Nephron (organoid): Measurements from ENCODE around the gene LUZP1.

Experiments
- H3K27ac Mint-ChIP-seq, 3 experiments: 2 replicates each; pipeline ENCODE4 v1.8.0; 2020; ENCODE audit warnings: mixed read lengths in 3 of 3, mild to moderate bottlenecking in 2 of 3, moderate library complexity in 1 of 3
- H3K27me3 Mint-ChIP-seq: 2 replicates; pipeline ENCODE4 v1.8.0; 2021; ENCODE audit warnings: low read depth, mild to moderate bottlenecking, moderate library complexity, mixed read lengths
- H3K36me3 Mint-ChIP-seq: 2 replicates; pipeline ENCODE4 v1.8.0; 2020; ENCODE audit warnings: low read depth, mixed read lengths
- H3K4me1 Mint-ChIP-seq: 2 replicates; pipeline ENCODE4 v1.8.0; 2020; ENCODE audit warnings: mixed read lengths
- H3K4me3 Mint-ChIP-seq, 3 experiments: 2 replicates each; pipeline ENCODE4 v1.8.0; 2020; ENCODE audit warnings: mild to moderate bottlenecking in 3 of 3, mixed read lengths in 3 of 3, moderate library complexity in 2 of 3
- H3K9me3 Mint-ChIP-seq: 2 replicates; pipeline ENCODE4 v1.8.0; 2020; ENCODE audit warnings: mixed read lengths
- CTCF ChIP-seq, 3 experiments: fragments of 200-600 bp; sonication (generic); IDR thresholded peaks; one replicate each; pipeline ENCODE4 v1.5.0; 2021; ENCODE audit warnings: antibody characterized with exemption in 3 of 3; ENCODE audit not compliant: unreplicated experiment in 3 of 3

The LUZP1 gene

GRCh38 chr1:23079025-23079424 lies 89.6 kb downstream of the LUZP1 start:
- no peaks in the 10 kb centered on the region for H3K4me1 Mint-ChIP-seq
- no peaks in the 10 kb centered on the region for H3K9me3 Mint-ChIP-seq
- H3K36me3 Mint-ChIP-seq, result peaks cover 84% of the 10 kb centered on the region
- no peak overlapping the region for H3K27ac Mint-ChIP-seq
- H3K27me3 Mint-ChIP-seq, result no peaks in the 10 kb centered on the region
- no peak for TF ChIP-seq CTCF (IDR thresholded peaks at IDR 0.05; ENCODE audit: unreplicated experiment in 3 of 3)
- H3K4me3 Mint-ChIP-seq, result no peak overlapping the region

DNA sequence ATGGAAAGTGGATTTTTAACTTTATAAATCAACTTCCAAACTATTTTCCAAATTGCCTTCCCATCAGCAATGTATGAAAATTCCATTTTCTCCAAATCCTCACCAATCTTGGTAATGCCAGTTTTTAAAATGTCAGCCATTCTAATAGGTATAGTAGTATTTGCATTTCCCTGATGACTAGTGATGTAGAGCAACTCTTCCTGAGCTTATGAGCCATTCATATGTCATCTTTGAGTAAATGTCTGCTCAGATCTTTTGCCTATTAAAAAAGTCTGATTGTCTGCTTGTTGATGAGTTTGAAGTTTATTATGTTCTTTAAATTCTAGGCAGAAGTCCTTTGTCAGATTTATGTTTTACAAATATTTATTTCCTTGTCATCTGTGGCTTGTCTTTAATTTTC lies 94.6 kb downstream of the LUZP1 start:
- no peak for TF ChIP-seq CTCF (IDR thresholded peaks at IDR 0.05; ENCODE audit: unreplicated experiment in 3 of 3)
- Mint-ChIP-seq H3K36me3 (peaks cover 79% of the 10 kb centered on the region), H3K9me3 (no peaks in the 10 kb centered on the region), H3K4me3 (no peak overlapping the region), H3K4me1 (no peaks in the 10 kb centered on the region), H3K27me3 (peaks cover 3% of the 10 kb centered on the region), H3K27ac (no peak overlapping the region)

DNA sequence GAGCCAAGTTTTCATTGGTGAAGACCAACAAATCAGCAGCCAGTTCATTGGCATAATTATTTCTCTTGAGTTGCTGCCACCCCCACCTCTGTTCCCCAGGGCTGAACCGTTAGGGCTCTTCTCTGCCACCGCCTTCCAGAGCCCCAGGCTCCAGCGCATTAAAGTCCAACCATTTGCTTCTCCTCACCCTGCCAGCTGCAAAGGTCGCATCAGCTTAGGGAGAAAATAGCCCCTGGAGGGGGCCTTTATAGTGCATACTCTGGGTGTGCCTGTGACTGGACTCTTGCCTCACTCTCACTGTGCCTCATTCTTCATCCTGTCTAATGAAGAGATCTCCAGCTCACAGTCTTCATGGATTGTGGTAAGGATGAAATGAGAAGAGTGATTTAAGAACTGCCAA lies 99.0 kb downstream of the LUZP1 start:
- no peaks in the 10 kb centered on the region for H3K4me1 Mint-ChIP-seq
- TF ChIP-seq CTCF (IDR thresholded peaks at IDR 0.05; ENCODE audit: unreplicated experiment in 3 of 3), result no peak
- H3K27me3 Mint-ChIP-seq, result peaks cover 3% of the 10 kb centered on the region
- H3K9me3 Mint-ChIP-seq, result no peaks in the 10 kb centered on the region
- H3K36me3 Mint-ChIP-seq, result peaks cover 85% of the 10 kb centered on the region
- no peak overlapping the region for H3K27ac Mint-ChIP-seq
- no peak overlapping the region for H3K4me3 Mint-ChIP-seq

- H3K36me3 Mint-ChIP-seq, result peaks cover 86% of the 10 kb centered on the region
- H3K27ac Mint-ChIP-seq, result no peak overlapping the region
- H3K4me3 Mint-ChIP-seq, result no peak overlapping the region
- TF ChIP-seq CTCF (IDR thresholded peaks at IDR 0.05; ENCODE audit: unreplicated experiment in 3 of 3), result no peak
- H3K27me3 Mint-ChIP-seq, result peaks cover 3% of the 10 kb centered on the region
- no peaks in the 10 kb centered on the region for H3K4me1 Mint-ChIP-seq
- no peaks in the 10 kb centered on the region for H3K9me3 Mint-ChIP-seq
Observed at GRCh38 chr1:23069149-23069548, 99.5 kb downstream of the LUZP1 start.

DNA sequence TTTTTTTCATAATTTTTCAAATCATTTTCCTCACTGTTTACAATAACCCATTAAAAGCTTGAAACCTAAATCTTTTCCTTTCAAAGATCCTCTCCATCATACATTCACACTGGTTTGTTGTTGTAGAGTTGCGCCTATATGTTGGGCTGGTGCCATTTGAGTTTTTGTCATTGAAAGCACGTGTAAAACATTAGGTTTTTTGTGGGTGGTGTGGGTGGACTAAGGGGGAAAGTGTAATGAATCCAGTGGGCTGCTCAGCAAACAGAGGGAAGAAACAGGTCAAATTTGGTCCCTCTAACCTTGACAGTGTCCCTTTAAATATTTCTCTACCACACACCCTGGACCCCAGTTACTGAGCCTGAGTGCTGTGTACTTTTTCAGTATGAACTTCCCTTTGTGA lies 102.6 kb downstream of the LUZP1 start:
- H3K36me3 Mint-ChIP-seq, result peaks cover 79% of the 10 kb centered on the region
- no peaks in the 10 kb centered on the region for H3K27me3 Mint-ChIP-seq
- no peaks in the 10 kb centered on the region for H3K9me3 Mint-ChIP-seq
- H3K27ac Mint-ChIP-seq, result no peak overlapping the region
- no peak for TF ChIP-seq CTCF (IDR thresholded peaks at IDR 0.05; ENCODE audit: unreplicated experiment in 3 of 3)
- no peaks in the 10 kb centered on the region for H3K4me1 Mint-ChIP-seq
- no peak overlapping the region for H3K4me3 Mint-ChIP-seq

DNA sequence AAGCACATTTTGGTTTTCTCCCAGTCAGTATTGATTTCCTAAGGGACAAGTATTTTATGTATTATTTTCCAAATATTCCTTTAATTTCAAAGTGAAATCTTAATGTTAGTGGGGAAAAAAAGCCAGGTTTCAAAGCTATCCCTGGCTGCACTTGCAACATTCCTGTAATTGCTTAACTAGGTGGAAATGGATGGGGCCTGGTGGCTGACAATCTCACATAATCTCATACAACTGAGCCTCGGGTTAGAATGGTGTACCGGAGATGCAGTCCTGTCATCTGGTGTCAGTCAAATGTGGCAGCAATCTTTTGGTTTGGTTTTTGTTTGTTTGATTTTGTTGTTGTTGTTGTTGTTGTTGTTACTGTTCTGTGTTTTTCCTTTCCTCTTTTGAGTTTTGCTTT lies 103.3 kb downstream of the LUZP1 start:
- Mint-ChIP-seq H3K4me3 (no peak overlapping the region), H3K4me1 (no peaks in the 10 kb centered on the region), H3K27ac (no peak overlapping the region), H3K27me3 (no peaks in the 10 kb centered on the region), H3K36me3 (peaks cover 80% of the 10 kb centered on the region), H3K9me3 (no peaks in the 10 kb centered on the region)
- no peak for TF ChIP-seq CTCF (IDR thresholded peaks at IDR 0.05; ENCODE audit: unreplicated experiment in 3 of 3)
